PC-3 (cell line): ENCODE data around the gene NPY4R. TPM values are rescaled to one million over a fixed set of nuclear protein-coding genes. Genes with fewer than 3 reads are reported as not detected.
"Not testable (repeated sequence)": the region's sequence is repeated elsewhere in the genome, so short reads cannot be mapped to it uniquely, and the experiment has no call there.

ENCODE experiments used
- ATAC-seq: fragments of 200-7000 bp; cut with Tn5 transposase; 2 replicates; pipeline ENCODE4 v1.9.1; 2020; ENCODE audit warnings: mild to moderate bottlenecking, moderate library complexity
- BruUV-seq: library from RNA; stranded (reverse); fragments of 400-500 nt; replicated peaks from 2 replicates; lab custom pipeline; 2021; lab: Mats Ljungman, UMichigan
- CTCF ChIA-PET: fragments of 300-600 bp; sonication (Branson Sonifier 250); formaldehyde crosslinking; loops from one replicate; lab custom pipeline; 2022; ENCODE audit warnings: antibody characterized with exemption; lab: Charles Lee
- POLR2A ChIA-PET: fragments of 300-600 bp; sonication (Branson Sonifier 250); formaldehyde crosslinking; loops from one replicate; lab custom pipeline; 2022; ENCODE audit warnings: antibody characterized with exemption; ENCODE audit not compliant: unreplicated experiment; lab: Charles Lee
- DNase-seq: peaks from one replicate; pipeline ENCODE4 v3.0.0-alpha.2; 2015
- H2AFZ ChIP-seq: fragments of 300-600 bp; sonication (generic); 2 replicates; pipeline ENCODE4 v1.6.0; 2016; ENCODE audit warnings: antibody characterized with exemption, low read length
- H3F3A ChIP-seq: fragments of 300-600 bp; sonication (generic); one replicate; pipeline ENCODE4 v1.6.0; 2017; ENCODE audit warnings: antibody characterized with exemption, low read length, control low read depth, mild to moderate bottlenecking; ENCODE audit not compliant: unreplicated experiment
- H3K27ac ChIP-seq: fragments of 300-600 bp; sonication (generic); 2 replicates; pipeline ENCODE4 v1.5.1; 2016; ENCODE audit warnings: mild to moderate bottlenecking, low read length
- H3K27me3 ChIP-seq: fragments of 300-600 bp; sonication (generic); 2 replicates; pipeline ENCODE4 v1.6.1; 2016; ENCODE audit warnings: low read length, mixed read lengths
- H3K36me3 ChIP-seq: fragments of 300-600 bp; sonication (generic); 2 replicates; pipeline ENCODE4 v1.6.1; 2016; ENCODE audit warnings: low read depth, mixed run types, low read length, mixed read lengths
- H3K4me1 ChIP-seq: fragments of 300-600 bp; sonication (generic); 2 replicates; pipeline ENCODE4 v1.5.1; 2016; ENCODE audit warnings: low read length; ENCODE audit not compliant: insufficient read depth
- H3K4me2 ChIP-seq: fragments of 300-600 bp; sonication (generic); 2 replicates; pipeline ENCODE4 v1.6.0; 2016; ENCODE audit warnings: low read length
- H3K4me3 ChIP-seq: fragments of 300-600 bp; sonication (generic); 2 replicates; pipeline ENCODE4 v1.5.1; 2016; ENCODE audit warnings: mild to moderate bottlenecking, low read length, mixed read lengths
- H3K79me2 ChIP-seq: fragments of 300-600 bp; sonication (generic); 2 replicates; pipeline ENCODE4 v1.6.1; 2017; ENCODE audit warnings: low read length, mixed read lengths
- H3K9ac ChIP-seq: fragments of 300-600 bp; sonication (generic); 2 replicates; pipeline ENCODE4 v1.6.0; 2016; ENCODE audit warnings: mild to moderate bottlenecking, low read length
- H3K9me2 ChIP-seq: fragments of 300-600 bp; sonication (generic); replicated peaks from 2 replicates; pipeline ENCODE4 v1.6.1; 2016; ENCODE audit warnings: mixed run types, low read length, mixed read lengths
- H3K9me3 ChIP-seq: fragments of 300-600 bp; sonication (generic); 2 replicates; pipeline ENCODE4 v1.6.1; 2016; ENCODE audit warnings: low read length, mixed read lengths
- H4K20me1 ChIP-seq: fragments of 300-600 bp; sonication (generic); 2 replicates; pipeline ENCODE4 v1.6.1; 2016; ENCODE audit warnings: low read length, mixed read lengths
- intact Hi-C: fragments of 100-400 bp; cut with micrococcal nuclease; formaldehyde crosslinking; loops from 2 replicates; pipeline ENCODE4 v1.9.0; 2023
- total RNA-seq: library from RNA; depleted of rRNA; stranded (reverse); fragments of >200 nt; gene quantifications from 2 replicates; pipeline ENCODE4 v1.2.3, GENCODE V29; 2014

Gene NPY4R
- total RNA-seq, 1 experiment from 2014 or later, result not detected

- BruUV-seq, result not testable (repeated sequence)
Observed at GRCh38 chr10:46497878-46498277, 32.1 kb upstream of the NPY4R start.

GRCh38 chr10:46497401-46497800 lies 31.6 kb upstream of the NPY4R start:
- POLR2A ChIA-PET, H3K36me3 ChIP-seq, H3K27ac ChIP-seq, H3K4me2 ChIP-seq, H3K4me3 ChIP-seq, CTCF ChIA-PET, H3K9ac ChIP-seq, H3F3A ChIP-seq, H2AFZ ChIP-seq, H3K4me1 ChIP-seq, H4K20me1 ChIP-seq, BruUV-seq, H3K79me2 ChIP-seq, DNase-seq, intact Hi-C loops, H3K9me2 ChIP-seq, H3K27me3 ChIP-seq, ATAC-seq, H3K9me3 ChIP-seq: not testable (repeated sequence)

More at GRCh38 chr10:46497878-46498277, 32.1 kb upstream of the NPY4R start:
- H3K27me3 ChIP-seq, POLR2A ChIA-PET, H3K9me3 ChIP-seq, CTCF ChIA-PET, H3K9ac ChIP-seq, intact Hi-C loops, H3K4me3 ChIP-seq, H3K9me2 ChIP-seq, H3K4me1 ChIP-seq, H2AFZ ChIP-seq, H3K4me2 ChIP-seq, H3K79me2 ChIP-seq, ATAC-seq, H3F3A ChIP-seq, H4K20me1 ChIP-seq, DNase-seq, H3K27ac ChIP-seq, H3K36me3 ChIP-seq: not testable (repeated sequence)

GRCh38 chr10:46491364-46492114 lies 25.8 kb upstream of the NPY4R start:
- H3K27me3 ChIP-seq, H3K27ac ChIP-seq, H3K4me1 ChIP-seq, H3K4me3 ChIP-seq, POLR2A ChIA-PET, H3K9me2 ChIP-seq, H3K79me2 ChIP-seq, BruUV-seq, CTCF ChIA-PET, H3K4me2 ChIP-seq, H4K20me1 ChIP-seq, H2AFZ ChIP-seq, intact Hi-C loops, H3K36me3 ChIP-seq, DNase-seq, H3K9me3 ChIP-seq, H3F3A ChIP-seq, H3K9ac ChIP-seq: not testable (repeated sequence)
- ATAC-seq, result peak; percentile 15; the same call in 1 of the 2 replicates

- H4K20me1 ChIP-seq, BruUV-seq, H2AFZ ChIP-seq, H3F3A ChIP-seq, POLR2A ChIA-PET, H3K9me2 ChIP-seq, H3K36me3 ChIP-seq, H3K9me3 ChIP-seq, H3K9ac ChIP-seq, ATAC-seq, H3K79me2 ChIP-seq, CTCF ChIA-PET, H3K27ac ChIP-seq, H3K27me3 ChIP-seq, intact Hi-C loops, H3K4me1 ChIP-seq, DNase-seq, H3K4me2 ChIP-seq, H3K4me3 ChIP-seq: not testable (repeated sequence)
Observed at GRCh38 chr10:46490285-46490684, 24.5 kb upstream of the NPY4R start.

- H2AFZ ChIP-seq, H3K27me3 ChIP-seq, H3K9ac ChIP-seq, intact Hi-C loops, H3K4me2 ChIP-seq, H3K27ac ChIP-seq, H3K9me3 ChIP-seq, BruUV-seq, H3K4me3 ChIP-seq, H3K9me2 ChIP-seq, H3K79me2 ChIP-seq, POLR2A ChIA-PET, CTCF ChIA-PET, H3F3A ChIP-seq, H3K36me3 ChIP-seq, H4K20me1 ChIP-seq, H3K4me1 ChIP-seq, ATAC-seq, DNase-seq: not testable (repeated sequence)
Observed at GRCh38 chr10:46486459-46486858, 20.7 kb upstream of the NPY4R start.

- H3K4me3 ChIP-seq, H3K4me2 ChIP-seq, intact Hi-C loops, H3K9me2 ChIP-seq, POLR2A ChIA-PET, H4K20me1 ChIP-seq, H3K4me1 ChIP-seq, H3K9me3 ChIP-seq, BruUV-seq, H3K9ac ChIP-seq, DNase-seq, H3F3A ChIP-seq, H3K79me2 ChIP-seq, H3K27me3 ChIP-seq, H3K36me3 ChIP-seq, H2AFZ ChIP-seq, H3K27ac ChIP-seq, CTCF ChIA-PET: not testable (repeated sequence)
- ATAC-seq, result peak; percentile 92
Observed at GRCh38 chr10:46474746-46475320, 9.1 kb upstream of the NPY4R start.
